Right lung (tissue), 10 donors: ENCODE results near the gene MRGPRG. TPM values are rescaled to one million over a fixed set of nuclear protein-coding genes. Genes with fewer than 3 reads are reported as not detected.
"Not testable (repeated sequence)": the region's sequence is repeated elsewhere in the genome, so short reads cannot be mapped to it uniquely, and the experiment has no call there.

ENCODE experiments used
- DNase-seq, 2 donors: peaks; one replicate each; pipeline ENCODE4 v3.0.0-alpha.2; 2013
- long read RNA-seq, 8 donors: transcript quantifications; one replicate each; lab custom pipeline, GENCODE V29; 2026
- polyA plus RNA-seq, 5 donors: library from polyadenylated mRNA; unstranded; fragments of 120-200 nt; gene quantifications; one replicate each; pipeline versions ENCODE4 v1.2.1 to v1.2.3, GENCODE V29; 2013; ENCODE audit warnings: inconsistent platforms in 1 of 5, low replicate concordance in 1 of 5; ENCODE audit not compliant: insufficient read length in 5 of 5, insufficient read depth in 1 of 5

Gene MRGPRG, protein sequence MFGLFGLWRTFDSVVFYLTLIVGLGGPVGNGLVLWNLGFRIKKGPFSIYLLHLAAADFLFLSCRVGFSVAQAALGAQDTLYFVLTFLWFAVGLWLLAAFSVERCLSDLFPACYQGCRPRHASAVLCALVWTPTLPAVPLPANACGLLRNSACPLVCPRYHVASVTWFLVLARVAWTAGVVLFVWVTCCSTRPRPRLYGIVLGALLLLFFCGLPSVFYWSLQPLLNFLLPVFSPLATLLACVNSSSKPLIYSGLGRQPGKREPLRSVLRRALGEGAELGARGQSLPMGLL
- not detected for polyA plus RNA-seq
- long read RNA-seq, donor 1, result 0 reads
- long read RNA-seq, donor 2, result 0 reads
- long read RNA-seq, donor 3, result 0 reads
- long read RNA-seq, donor 4, result 0 reads
- long read RNA-seq, donor 5, result 0 reads
- long read RNA-seq, donor 6, result 0 reads
- long read RNA-seq, donor 7, result 0 reads
- long read RNA-seq, donor 8, result 0 reads

DNA sequence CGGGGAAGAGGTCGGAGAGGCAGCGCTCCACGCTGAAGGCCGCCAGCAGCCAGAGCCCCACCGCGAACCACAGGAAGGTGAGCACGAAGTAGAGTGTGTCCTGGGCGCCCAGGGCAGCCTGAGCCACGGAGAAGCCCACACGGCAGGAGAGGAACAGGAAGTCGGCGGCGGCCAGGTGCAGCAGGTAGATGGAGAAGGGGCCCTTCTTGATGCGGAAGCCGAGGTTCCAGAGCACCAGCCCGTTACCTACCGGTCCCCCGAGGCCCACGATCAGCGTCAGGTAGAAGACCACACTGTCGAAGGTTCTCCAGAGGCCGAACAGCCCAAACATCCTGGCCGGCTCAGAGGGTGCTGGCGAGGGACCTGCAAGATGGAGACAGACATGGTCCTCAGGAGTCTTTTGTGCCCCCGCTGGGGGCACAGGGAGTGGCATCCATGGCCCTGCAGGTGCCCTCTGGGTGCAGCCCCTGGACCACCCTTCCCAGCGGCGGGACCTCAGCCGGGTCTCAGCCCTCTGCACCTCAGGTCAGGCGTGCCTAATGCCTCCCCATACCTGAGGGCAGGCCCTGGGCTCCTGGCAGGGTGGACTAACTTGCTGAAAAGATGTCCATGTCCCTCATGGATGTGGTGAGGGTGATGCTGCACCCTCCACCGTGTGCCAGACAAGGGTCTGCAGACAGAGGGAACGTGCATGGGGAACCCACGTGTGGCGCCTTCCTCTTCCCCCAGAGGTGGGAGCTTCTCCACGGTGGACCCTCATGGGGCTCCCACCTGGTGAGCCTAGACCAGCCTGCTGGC, at the start of gene MRGPRG:
MRGPRG (minus strand) TSS at position 331 of the 798 bp plus-strand sequence; CDS start at position 331, 0 bp downstream.
- DNase-seq, result no peak

DNA sequence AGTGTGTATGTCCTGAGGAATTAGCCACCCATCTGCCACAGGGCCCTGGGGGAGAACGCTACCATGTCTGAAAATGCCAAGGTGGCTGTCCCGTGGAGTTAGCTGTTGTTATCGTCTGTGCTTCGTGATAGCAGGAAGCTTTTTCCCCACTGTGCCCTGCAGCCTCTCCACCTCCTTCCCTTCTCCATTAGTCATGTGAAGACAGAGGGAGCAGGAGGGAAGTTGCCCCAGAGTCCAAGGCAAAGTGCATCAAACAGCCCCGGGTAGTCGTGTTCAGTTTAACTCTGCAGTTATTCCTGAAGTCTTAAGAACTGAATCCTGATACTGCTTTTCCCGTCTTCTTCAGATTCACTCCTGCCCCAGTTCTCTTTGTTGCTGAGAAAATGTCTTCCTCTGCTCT, 43.9 kb upstream of the MRGPRG start:
- not testable (repeated sequence) for DNase-seq

DNA sequence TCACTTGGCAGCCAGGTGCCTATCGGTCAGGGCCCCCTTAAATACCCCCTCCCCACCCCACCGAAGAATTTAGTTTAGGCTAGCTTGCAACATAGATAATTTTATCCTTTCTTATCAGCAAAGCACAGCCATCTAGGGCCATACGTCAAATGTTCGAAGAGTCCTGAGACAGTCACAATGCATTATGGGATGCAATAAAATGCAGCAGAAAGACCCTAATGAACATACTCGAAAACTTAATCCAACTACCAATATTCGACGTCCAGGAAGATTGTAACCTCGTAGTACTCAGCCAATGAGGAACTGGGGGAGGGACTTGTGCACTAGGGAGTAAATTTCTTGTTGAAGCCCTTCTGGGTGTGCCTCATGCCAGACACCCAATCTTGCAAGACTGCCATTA, 43.2 kb upstream of the MRGPRG start:
- not testable (repeated sequence) for DNase-seq

DNA sequence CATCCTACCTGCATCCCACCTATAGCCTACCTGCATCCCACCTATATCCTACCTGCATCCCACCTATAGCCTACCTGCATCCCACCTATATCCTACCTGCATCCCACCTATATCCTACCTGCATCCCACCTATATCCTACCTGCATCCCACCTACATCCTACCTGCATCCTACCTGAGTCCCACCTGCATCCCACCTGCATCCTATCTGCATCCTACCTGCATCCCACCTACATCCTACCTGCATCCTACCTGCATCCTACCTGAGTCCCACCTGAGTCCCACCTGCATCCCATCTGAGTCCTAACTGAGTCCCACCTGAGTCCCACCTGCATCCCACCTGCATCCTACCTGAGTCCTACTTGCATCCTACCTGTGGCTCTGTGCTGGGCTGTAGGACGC, 38.9 kb upstream of the MRGPRG start:
- DNase-seq, result not testable (repeated sequence)

DNA sequence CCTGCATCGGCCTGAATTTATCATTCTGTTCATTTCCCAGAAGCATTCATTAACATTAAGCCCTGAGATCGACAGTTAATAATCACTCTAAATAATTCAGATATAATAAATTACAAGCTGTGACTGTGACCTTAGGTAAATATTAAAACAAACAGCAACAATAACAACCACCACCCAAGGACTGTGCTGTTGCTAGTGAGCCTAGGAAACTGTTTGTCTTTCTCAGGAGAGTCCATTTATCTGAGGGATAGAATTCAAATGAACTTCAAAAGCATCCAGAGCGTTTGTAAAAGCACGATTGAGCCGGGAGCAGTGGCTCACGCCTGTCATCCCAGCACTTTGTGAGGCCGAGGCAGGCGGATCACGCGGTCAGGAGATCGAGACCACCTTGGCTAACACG, 36.6 kb upstream of the MRGPRG start:
- not testable (repeated sequence) for DNase-seq

DNA sequence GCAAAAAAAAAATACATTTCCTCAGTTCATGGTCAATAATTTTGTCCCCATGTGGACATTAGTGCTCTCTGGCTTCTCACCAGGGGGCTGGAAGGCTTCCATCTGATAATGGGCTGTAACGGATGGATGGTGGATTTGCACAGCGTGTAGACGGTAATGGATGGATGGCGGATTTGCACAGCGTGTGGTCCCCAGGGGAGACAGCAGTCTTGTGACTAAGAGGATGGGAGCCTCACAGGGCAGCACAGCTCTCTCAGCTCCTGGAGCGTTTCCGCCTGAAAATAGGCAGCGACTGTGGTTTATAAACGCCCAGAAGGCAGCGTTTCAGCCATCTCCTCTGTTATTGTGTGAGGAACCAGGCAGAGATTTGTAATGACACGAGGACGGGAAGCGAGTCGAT, 36.2 kb upstream of the MRGPRG start:
- not testable (repeated sequence) for DNase-seq

DNA sequence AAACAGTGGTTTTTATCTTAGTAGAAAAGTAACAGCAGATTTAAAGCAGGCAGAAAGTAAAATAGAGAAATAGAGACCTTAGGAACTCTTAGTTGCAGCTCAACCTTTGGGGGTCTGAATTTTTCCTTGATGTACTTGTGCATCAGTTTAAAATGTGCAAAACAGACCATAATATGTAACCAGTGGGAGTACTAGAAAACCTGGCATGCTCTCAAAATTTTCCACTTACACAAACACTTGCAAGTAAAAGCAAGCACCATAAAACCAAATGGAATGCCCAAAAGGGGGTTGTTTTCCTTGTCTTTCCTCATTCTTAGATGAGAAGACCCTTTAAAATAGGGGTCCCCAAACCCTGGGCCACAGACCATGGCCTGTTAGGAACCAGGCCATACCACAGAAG, 26.5 kb upstream of the MRGPRG start:
- DNase-seq, result no peak

DNA sequence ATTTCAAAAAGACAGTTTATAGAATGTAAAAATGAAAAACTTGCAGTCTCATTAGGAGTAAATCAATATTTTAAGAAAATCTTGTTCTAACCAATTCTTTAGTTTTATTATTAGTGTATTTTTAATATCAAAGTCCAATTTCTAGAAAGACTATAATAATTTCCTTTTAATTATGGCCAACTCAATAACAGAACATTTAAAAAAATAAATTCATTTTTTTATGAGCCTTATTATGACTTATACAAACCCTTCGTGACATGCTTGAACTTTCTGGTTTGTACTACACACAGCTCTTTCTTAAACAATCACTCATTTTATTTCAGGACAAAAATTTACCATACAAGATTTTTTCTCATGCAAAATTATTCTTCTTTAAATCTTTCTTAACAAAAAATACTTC, 25.3 kb upstream of the MRGPRG start:
- no peak for DNase-seq

DNA sequence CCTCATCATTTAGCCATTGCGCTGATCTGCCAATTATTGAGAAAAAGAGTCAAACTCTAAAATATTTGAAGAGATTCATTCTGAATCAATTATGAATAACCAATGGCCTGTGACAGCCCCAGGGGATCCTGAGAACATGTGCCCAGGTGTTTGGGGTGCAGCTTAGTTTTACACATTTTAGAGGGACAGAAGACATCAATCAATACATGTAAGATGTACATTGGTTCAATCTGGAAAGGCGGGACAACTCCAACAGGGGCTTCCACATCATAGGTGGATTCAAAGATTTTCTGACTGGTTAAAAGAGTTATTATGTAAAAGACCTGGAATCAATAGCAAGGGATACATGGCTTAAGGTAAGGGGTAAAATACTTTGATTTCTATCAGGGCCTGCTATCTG, 18.5 kb upstream of the MRGPRG start:
- no peak for DNase-seq

DNA sequence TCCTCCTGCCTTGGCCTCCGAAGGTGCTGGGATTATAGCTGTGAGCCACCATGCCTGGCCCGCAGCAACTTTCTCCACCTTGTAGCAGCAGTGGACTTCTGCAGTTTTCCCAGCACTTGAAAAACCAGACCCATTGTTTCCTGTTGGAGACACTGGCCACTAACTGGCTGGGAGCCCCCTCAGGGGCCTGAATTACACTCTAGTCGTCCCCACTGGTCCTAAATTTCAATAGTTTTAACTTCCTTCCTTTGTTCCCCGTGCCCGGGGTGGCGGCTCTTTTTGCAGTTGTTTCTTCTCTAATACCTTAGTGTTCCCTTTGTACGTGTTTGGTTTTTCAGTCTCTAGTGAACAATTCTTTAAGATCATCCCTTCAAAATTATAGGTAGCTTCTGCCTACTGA, 16.2 kb upstream of the MRGPRG start:
- DNase-seq, result no peak

DNA sequence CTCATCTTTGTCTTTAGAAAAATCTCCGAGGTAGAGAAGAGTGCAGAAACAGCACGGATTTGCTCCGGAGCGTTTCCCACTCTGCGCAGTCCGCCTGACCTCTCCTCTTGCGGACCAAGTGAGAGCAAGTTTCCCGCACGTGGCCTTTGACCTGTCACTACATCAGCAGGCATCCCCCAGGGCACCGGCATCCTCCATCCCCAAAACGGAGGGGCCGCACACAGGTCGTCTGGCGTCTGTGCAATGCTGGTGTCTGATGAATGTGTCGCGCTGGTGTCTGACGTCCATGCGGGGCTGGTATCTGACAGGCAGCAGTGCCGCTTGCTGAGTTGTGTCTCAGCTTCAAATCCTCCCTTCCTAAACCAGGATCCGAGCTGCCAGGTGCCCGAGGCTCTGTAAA, 14.3 kb upstream of the MRGPRG start:
- DNase-seq, result no peak

DNA sequence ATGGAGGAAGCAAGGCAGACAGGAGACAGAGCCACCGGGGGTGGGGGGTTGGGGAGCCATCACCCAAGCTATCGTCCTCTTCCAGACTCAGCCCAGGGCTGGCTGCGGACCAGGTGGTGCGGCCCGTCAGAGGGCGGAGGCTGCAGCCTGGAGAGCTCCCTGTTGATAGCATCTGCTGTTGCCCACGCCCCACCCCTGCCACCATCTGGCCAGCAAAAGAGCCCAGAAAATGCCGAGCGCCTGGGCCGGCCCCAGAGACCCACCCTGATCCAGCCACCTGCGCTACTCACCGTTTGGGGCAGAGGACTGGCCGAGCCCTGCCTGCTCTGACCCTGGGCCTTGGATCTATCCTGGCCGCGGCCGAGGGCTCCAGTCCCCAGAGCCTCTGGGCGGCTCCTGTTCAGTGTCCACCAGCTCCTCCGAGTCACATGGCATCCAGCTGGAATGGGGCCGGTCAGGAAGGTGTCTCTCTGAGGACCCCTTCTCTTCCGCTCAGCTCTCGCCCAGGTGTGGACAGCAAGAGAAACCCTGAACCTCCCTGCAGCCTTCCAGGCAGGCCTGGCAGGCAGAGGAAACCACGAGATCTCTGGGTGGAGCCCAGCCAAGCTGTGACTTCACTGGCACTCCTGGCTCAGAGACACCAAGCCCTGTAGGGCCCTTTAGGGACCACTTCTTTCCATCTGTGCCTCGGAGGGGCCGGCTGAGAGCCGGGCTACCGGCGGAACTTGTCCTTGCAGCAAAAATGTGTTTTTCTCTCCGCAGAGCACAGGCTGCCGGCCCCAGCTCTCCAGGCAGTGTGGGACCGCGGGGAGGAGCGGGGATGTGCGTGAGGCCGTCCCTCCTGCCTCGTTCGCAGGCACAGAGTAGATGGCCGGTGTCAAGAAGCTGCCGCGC, 13.5 kb upstream of the MRGPRG start, which contains the start of gene MRGPRE:
MRGPRE (minus strand) TSS at position 567 of the 894 bp plus-strand sequence. CDS start 3,618 bp downstream, outside the sequence.
- DNase-seq, result peak; percentile 34 to 38

DNA sequence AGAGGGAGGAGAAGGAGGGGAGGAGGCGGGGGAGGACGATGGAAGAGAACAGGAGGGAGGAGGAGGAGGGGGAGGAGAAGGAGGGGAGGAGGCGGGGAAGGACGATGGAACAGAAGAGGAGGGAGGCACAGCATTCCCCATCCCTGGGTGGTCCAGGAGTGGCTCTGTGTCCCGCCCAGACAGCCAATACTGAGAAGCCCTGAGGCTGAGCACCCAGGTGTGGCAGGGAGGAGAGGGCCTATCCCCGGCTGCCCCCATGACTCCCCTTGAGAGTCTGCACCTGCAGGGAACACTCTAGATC, 12.9 kb upstream of the MRGPRG start:
- no peak for DNase-seq

DNA sequence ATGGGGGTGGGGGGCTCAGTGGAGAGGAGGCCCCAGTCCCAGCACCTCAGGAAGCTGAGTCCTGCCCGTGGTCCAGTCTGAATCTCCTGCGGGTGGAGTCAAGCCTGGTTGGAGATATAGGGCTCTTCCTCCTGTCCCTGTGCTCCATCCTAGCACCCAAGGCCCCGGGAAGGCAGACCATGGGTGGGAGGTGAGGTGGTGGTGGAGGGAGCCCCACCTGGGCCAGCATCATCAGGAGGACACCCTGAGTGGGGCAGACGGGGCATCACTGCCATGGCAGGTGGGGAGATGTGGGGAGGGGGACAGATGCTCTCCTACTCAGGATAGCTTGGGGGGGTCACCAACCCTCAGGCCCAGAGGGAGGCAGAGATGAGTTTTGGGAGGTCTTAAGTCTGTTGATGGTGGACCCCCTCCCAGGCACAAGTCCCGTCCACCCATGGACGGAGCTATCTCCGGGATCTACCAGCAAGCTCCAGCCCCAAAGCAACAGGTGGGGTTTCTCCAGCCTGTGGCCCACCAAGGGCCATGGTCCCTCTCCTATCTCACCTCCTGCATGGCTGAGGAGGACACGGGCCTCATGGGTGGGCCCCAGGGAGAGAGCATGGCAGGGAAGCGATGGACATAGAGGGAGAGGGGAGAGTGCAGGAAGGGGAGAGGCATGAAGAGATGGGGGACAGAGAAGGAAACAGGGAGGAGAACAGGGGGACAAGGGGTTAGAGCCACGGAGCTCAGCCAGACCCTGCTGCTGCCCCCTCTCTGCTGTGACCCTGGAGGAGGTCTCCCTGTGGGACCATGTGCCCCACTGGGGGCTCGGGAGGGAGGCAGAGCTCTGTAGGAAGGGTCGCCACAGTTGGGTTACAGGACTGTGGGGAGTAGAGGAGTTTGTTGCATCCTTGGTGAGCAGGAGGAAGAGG, 12.3 kb upstream of the MRGPRG start:
- no peak for DNase-seq

DNA sequence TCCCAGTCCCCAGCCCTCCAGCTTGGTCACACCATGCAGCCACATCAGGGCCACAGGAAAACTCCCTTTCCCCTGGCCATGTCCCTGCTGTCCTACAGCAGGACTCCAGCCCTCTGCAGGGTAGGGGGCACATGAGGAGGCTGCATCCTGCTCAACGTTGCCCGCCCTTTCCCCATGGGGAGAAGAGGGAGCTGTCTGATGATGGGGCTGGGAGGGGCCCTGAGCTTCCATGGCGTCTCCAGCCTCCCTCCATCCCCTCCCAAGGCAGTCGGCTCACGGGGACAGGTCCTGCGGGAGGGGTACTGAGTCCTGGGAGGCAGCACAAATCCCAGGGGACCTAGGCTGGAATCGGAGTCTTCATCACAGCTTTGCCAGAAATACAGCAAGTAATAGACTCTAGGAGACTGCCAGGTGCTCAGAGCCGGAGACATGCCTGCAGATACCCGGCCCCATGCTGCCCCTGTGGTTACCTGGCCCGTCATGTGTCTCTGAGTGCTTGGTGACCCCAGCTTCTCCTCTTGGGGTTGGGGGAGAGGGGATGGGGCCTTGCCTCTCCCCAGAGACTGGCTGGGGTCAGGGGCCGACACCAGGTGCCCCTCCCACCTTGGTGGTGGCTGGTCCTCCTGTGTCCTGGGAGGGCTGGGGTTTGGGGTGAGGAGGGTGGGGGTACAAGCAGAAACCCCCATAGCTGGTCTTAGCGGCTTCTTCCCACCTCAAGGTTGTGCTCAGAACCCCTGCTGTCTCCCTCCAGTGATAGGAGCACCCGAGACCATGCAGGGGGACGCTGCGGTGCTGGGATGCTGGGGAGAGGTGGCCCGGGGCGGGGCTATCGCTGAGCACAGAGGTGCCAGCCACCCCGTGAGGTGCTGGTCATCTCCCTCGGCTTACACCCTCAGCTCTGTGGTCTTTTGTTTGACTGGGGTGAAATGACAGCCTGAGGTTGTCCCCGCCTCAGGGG, 11.3 kb upstream of the MRGPRG start:
- no peak for DNase-seq

DNA sequence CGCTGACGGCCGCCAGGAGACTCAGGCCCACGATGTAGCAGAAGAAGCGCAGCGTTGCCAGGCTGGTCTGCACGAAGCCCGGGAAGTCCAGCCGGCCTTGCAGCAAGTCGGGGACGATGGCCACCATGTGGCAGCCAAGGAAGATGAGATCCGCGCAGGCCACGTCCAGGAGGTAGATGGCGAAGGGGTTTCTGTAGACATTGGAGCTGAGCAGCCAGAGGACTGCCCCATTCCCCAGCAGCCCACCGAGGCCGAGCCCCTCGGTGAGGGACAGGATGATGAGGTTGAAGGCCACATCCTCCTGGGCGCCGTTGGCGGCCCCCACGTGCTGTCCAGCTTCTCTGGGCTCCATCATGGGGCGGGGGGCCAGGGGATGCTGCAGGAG, 9.8 kb upstream of the MRGPRG start:
- DNase-seq, result no peak

DNA sequence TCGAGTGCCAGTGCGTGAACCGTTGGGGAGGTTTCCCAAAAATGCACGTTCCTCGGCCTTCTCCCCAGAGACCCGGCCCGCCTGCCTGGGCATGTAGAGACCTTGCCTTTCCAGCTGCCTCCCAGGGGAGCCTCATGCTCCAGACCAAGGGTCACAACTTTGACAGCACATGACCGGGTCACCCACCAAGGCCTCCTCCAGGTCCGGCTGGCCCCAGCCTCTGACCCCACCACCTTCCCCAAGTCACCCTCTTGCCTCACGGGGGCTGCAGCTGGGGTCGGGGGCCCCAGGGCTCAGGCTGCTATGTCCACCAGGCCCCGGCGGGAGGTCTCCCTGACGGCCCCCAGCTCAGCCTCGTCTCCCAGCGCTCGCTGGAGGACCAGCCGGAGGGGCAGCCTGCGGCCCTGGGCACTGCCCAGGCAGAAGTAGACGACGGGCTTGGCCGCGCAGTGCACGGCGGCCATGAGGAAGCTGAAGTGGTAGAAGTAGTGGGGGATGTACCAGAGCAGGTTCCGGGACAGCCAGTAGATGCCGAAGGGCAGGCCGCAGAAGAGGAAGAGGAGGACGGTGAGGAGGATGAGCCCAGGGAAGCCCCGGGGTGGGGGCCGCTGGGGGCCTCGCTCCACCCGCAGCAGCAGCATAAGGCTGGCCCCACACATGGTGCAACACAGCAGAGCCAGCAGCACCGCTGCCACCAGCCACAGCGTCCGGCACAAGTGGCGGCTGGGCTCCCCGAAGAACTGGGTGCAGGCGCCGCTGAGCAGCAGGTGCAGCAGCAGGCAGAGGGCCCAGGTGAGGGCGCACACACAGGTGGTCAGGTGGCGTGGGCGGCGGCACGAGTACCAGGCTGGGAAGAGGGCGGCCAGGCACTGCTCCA, 9.2 kb upstream of the MRGPRG start:
- DNase-seq, result no peak

DNA sequence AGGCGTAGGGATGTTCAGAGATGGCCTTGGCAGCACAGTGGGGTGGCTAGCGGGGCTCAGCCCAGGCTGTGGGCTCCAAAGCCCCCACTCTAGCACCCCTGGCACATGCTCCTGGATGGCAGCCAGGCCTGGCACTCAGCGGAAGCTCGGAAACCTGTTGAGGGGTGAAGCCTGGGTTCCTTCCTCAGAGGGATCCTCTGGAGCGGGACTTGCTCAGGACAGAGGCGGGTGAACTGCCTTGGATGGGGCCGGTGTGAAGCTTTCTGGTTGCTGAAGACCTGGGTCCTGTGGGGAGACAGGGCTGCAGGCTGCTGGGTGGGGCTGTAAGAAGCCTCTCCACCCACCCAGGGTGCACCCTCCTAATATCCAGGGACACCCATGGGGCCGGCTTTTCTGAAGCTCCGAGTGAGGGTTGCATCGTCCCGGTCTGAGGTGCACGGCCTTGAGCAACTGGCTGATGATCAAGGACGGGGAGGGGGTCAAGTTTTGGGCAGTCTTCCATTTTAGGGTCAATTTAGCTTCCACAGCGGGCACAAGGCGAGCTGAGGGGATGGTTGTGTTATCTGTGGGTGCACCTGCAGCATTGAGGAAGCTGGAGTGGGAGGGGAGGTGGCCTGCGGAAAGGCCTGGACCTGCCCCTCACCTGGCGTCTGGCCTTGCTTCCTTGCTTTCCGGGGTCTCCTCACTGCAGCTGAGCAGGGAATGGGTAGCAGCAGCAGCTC, 8.4 kb upstream of the MRGPRG start:
- no peak for DNase-seq
